ENCODE measurements around the gene LYSET. TPM values are rescaled to one million over a fixed set of nuclear protein-coding genes. Genes with fewer than 3 reads are reported as not detected.

The LYSET gene
- total and polyA plus RNA-seq, 10 of the 15 experiments (the other 5 are each of a cell fraction or from before 2014, with no cell fraction given), result 11.9 to 34.5 (median 21.2) TPM

GRCh38 chr14:93150227-93151208 is 34.6 kb upstream of the LYSET start:
- no peak for FAIRE-seq
- intact Hi-C loops (cut with micrococcal nuclease; ENCODE audit: unreplicated experiment) (no loop called here), in situ Hi-C loops (cut with MboI) (no loop called here)
- 47% methylated on average over 16 of the region's 16 CpGs for WGBS (ENCODE audit: insufficient coverage, insufficient replicate concordance, low lambda C conversion rate, missing lambda C conversion rate)
- H4K20me1 ChIP-seq (ENCODE audit: control insufficient read depth, insufficient read depth), result no peaks in the 10 kb centered on the region
- no peaks in the 10 kb centered on the region for H3K27me3 ChIP-seq (replicated peaks in 1 of 2; ENCODE audit: control insufficient read depth in 2 of 2, insufficient read depth in 2 of 2, low read length in 1 of 2)
- no peaks in the 10 kb centered on the region for H3K36me3 ChIP-seq (ENCODE audit: control insufficient read depth in 2 of 2, insufficient read depth in 2 of 2, low read length in 1 of 2)
- no peaks in the 10 kb centered on the region for H3K9me3 ChIP-seq (replicated peaks; ENCODE audit: control insufficient read depth, insufficient read depth, low read length)
- H3K4me3 ChIP-seq, result no peak overlapping the region
- BruUV-seq (replicated peaks), result no TSS peak
- ChIA-PET SMC1A (ENCODE audit: uncharacterized antibody, unreplicated experiment) (no interaction called here), CTCF (interaction anchor here (1.0 to 2.3 kb wide), 5 partner anchors 10 to 37 kb away, joined by 3 to 7 read pairs (median 3); no protein-coding TSS in a partner anchor), RAD21 (ENCODE audit: unreplicated experiment) (no interaction called here), POLR2A (no interaction called here)
- H3K27ac ChIP-seq (ENCODE audit: control insufficient read depth, insufficient read depth), result no peak overlapping the region
- H3K4me1 ChIP-seq (ENCODE audit: control insufficient read depth, insufficient read depth, low read length), result peaks cover 4% of the 10 kb centered on the region; the same call in 1 of the 2 replicates
- H2AFZ ChIP-seq (ENCODE audit: control insufficient read depth, low read depth, low read length), result no peak overlapping the region
- no peaks in the 10 kb centered on the region for H3K79me2 ChIP-seq (ENCODE audit: control insufficient read depth, insufficient read depth, low read length)
- ATAC-seq, result no peak; the same call in 2 of the 3 replicates
- DNase-seq (ENCODE audit: low read depth, low spot score), result no peak
- H3K4me2 ChIP-seq (ENCODE audit: control insufficient read depth, insufficient read depth), result 0 out of 2 replicates have a peak overlapping the region, but pooled peaks have one; percentile 15
- H3K9ac ChIP-seq (ENCODE audit: control insufficient read depth, insufficient read depth, low read length), result no peak overlapping the region
- no peak for TF ChIP-seq PAX5 (IDR thresholded peaks at IDR 0.05; ENCODE audit: borderline replicate concordance, low read depth, low read length)
- TF ChIP-seq YY1 (IDR thresholded peaks at IDR 0.05; ENCODE audit: low read depth, low read length), result no peak
- no peak for TF ChIP-seq YBX1 (IDR thresholded peaks at IDR 0.05)
- no peak for TF ChIP-seq SREBF1 (IDR thresholded peaks at IDR 0.05; ENCODE audit: low read length)
- TF ChIP-seq RELA (IDR thresholded peaks at IDR 0.05; ENCODE audit: borderline replicate concordance, partially characterized antibody), result no peak
- TF ChIP-seq NR2F1 (conservative IDR thresholded peaks at IDR 0.05), result no peak
- no peak for TF ChIP-seq POLR2AphosphoS2 (IDR thresholded peaks at IDR 0.05; ENCODE audit: low read depth, low read length)
- no peak for TF ChIP-seq ZNF687 (IDR thresholded peaks at IDR 0.05)
- no peak for TF ChIP-seq ZBTB4 (CRISPR knock-in tag; IDR thresholded peaks at IDR 0.05)
- TF ChIP-seq ZBTB11 (CRISPR knock-in tag; IDR thresholded peaks at IDR 0.05), result no peak
- 0 out of 2 replicates have a peak, but pooled peaks have one; percentile 8 for TF ChIP-seq IKZF1 (conservative IDR thresholded peaks at IDR 0.05)
- no peak for TF ChIP-seq CREB1 (IDR thresholded peaks at IDR 0.05; ENCODE audit: low read depth)
- TF ChIP-seq BRCA1 (IDR thresholded peaks at IDR 0.05; ENCODE audit: low read depth, low read length), result no peak
